Neutrophil (primary cell): ENCODE results near the gene EFCAB6.

Source experiments
- H3K27ac ChIP-seq: fragments of 200-600 bp; sonication (generic); 2 replicates; pipeline ENCODE4 v1.5.1; 2016; ENCODE audit warnings: mild to moderate bottlenecking, moderate library complexity
- H3K27me3 ChIP-seq: fragments of 200-600 bp; sonication (generic); 2 replicates; pipeline ENCODE4 v1.6.0; 2016; ENCODE audit warnings: mild to moderate bottlenecking
- H3K36me3 ChIP-seq: fragments of 200-600 bp; sonication (generic); 2 replicates; pipeline ENCODE4 v1.5.1; 2017
- H3K4me1 ChIP-seq, 2 experiments: fragments of 200-600 bp in 1 of 2; sonication (generic) in 1 of 2; 1 replicate in 1 of 2; 2 replicates in 1 of 2; pipeline versions ENCODE4 v1.5.1 to v1.6.1; 2013 to 2016; ENCODE audit warnings: low read depth in 1 of 2, low read length in 1 of 2, mild to moderate bottlenecking in 1 of 2, moderate library complexity in 1 of 2; ENCODE audit not compliant: control insufficient read depth in 1 of 2, insufficient read depth in 1 of 2
- H3K4me3 ChIP-seq, 2 experiments: fragments of 200-600 bp in 1 of 2; sonication (generic) in 1 of 2; 1 replicate in 1 of 2; 2 replicates in 1 of 2; pipeline ENCODE4 v1.5.1; 2013 to 2016; ENCODE audit warnings: low read depth in 1 of 2, low read length in 1 of 2, mild to moderate bottlenecking in 1 of 2, moderate library complexity in 1 of 2
- H3K9me3 ChIP-seq: fragments of 200-600 bp; sonication (generic); 2 replicates; pipeline ENCODE4 v1.5.1; 2016
- CTCF ChIP-seq: fragments of 200-600 bp; sonication (generic); IDR thresholded peaks from 2 replicates; pipeline ENCODE4 v1.5.1; 2016; ENCODE audit warnings: antibody characterized with exemption

Gene EFCAB6

GRCh38 chr22:43543522-43544288 is 268.4 kb downstream of the EFCAB6 start:
- Histone ChIP-seq H3K27ac (no peak overlapping the region), H3K9me3 (no peaks in the 10 kb centered on the region), H3K36me3 (no peaks in the 10 kb centered on the region), H3K27me3 (no peaks in the 10 kb centered on the region), H3K4me1 (no peaks in the 10 kb centered on the region), H3K4me3 (no peak overlapping the region)
- TF ChIP-seq CTCF: no peak

GRCh38 chr22:43542681-43543521 is 269.2 kb downstream of the EFCAB6 start:
- H3K4me3 ChIP-seq: no peak overlapping the region
- H3K36me3 ChIP-seq: no peaks in the 10 kb centered on the region
- no peak for TF ChIP-seq CTCF

GRCh38 chr22:43541462-43542407 is 270.4 kb downstream of the EFCAB6 start:
- H3K36me3 ChIP-seq: no peaks in the 10 kb centered on the region
- H3K4me1 ChIP-seq: no peaks in the 10 kb centered on the region
- H3K27me3 ChIP-seq: no peaks in the 10 kb centered on the region
- no peaks in the 10 kb centered on the region for H3K9me3 ChIP-seq
- no peak overlapping the region for H3K27ac ChIP-seq
- H3K4me3 ChIP-seq: no peak overlapping the region
- TF ChIP-seq CTCF: no peak

More at GRCh38 chr22:43542681-43543521, 269.2 kb downstream of the EFCAB6 start:
- Histone ChIP-seq H3K9me3 (no peaks in the 10 kb centered on the region), H3K27me3 (no peaks in the 10 kb centered on the region), H3K4me1 (no peaks in the 10 kb centered on the region), H3K27ac (no peak overlapping the region)

- Histone ChIP-seq H3K4me1 (no peaks in the 10 kb centered on the region), H3K27ac (no peak overlapping the region), H3K27me3 (no peaks in the 10 kb centered on the region), H3K36me3 (no peaks in the 10 kb centered on the region), H3K9me3 (no peaks in the 10 kb centered on the region), H3K4me3 (no peak overlapping the region)
- TF ChIP-seq CTCF: no peak
These were observed 271.1 kb downstream of the EFCAB6 start for GRCh38 chr22:43541022-43541421.

- H3K4me1 ChIP-seq: no peaks in the 10 kb centered on the region
- no peaks in the 10 kb centered on the region for H3K36me3 ChIP-seq
- no peaks in the 10 kb centered on the region for H3K27me3 ChIP-seq
- no peak for TF ChIP-seq CTCF
- no peak overlapping the region for H3K27ac ChIP-seq
- H3K4me3 ChIP-seq: no peak overlapping the region
- H3K9me3 ChIP-seq: no peaks in the 10 kb centered on the region
These were observed 271.6 kb downstream of the EFCAB6 start for GRCh38 chr22:43540529-43540923.
